Stimulated activated CD8-positive, alpha-beta memory T cell treated with anti-CD3 and anti-CD28 coated beads, Interleukin-12 subunit alpha, Interleukin-12 subunit beta, amount 100 ng/mL, for 24 hours (primary cell): ENCODE measurements around the gene TSTD2.
"Not testable (repeated sequence)": the region's sequence is repeated elsewhere in the genome, so short reads cannot be mapped to it uniquely, and the experiment has no call there.

Source experiments
- DNase-seq: peaks from one replicate; pipeline ENCODE4 v3.0.0-alpha.2; 2020; ENCODE audit errors: extremely low read depth

Gene TSTD2

DNA sequence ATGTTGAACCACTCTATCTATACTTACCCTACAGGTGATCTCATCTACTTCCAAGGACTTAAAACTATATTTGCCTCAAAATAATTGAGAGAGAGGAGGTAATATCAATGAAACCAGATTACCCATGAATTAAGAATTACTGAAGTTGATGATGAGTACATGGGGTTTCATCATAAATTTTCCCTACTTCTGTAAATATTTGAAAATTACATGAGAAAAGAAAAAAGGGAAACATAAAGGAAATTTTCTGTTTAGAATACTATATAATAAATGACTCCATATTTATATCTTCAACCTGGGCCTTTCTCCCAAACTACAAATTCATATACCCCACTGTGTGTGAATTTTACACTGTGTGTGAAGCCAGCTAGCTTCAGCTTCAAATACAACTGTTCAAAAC lies 2.6 kb downstream of the TSTD2 start:
- DNase-seq = no peak

DNA sequence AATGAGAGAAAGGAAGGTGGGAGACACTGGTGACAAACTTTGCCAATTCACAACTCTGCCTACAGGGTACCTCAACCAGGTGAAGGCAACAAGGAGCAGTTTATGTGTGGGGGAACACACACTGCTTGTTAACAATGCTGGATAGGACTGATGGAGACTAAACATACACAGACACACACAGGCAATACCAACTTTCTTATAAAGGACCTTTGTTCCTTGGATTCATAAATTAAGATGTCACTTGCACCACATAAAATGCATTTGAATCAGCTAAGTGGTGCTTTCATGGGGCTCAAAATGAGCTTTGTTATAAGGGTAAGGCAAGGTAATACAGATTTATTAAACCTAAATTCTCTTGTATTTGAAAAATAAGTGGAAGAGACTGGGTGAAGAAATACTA lies 4.0 kb downstream of the TSTD2 start:
- DNase-seq = no peak

DNA sequence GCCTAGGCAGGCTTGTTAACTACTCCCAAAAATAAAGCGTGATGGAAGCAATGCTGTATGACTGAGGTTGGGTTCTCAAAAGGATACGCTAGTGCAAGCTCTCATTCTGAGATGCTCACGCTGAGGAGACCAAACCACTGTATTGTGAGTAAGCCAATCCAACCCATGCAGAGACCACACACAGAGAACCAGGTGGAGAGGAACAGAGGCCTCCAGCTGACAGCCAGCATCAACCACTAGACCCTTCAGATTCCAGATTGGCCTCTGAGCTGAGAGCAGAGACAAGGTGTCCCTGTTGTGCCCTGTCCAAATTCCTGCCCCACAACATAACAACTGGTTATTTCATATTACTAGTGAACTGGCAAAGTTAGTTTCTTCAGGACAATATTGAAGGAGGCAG lies 4.5 kb downstream of the TSTD2 start:
- DNase-seq = no peak

DNA sequence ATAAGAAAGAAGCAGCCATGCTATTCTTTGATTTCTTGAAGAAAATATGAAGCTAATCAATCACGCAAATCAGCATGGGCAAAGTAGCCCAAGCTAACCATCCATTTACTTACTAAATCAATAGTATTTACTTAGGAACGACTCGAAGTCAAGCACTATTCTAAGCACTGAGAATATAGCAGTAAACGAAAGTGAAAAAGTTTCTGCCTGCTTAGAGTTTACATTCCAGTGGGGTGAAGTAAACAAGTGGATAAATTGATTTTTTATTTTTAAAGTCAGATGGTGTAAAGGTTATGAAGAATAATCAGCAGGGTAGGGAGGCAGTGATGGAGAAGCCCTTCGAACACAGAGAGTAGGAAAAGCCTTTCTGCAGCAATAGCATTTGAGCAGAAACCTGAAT lies 5.5 kb downstream of the TSTD2 start:
- DNase-seq = no peak

DNA sequence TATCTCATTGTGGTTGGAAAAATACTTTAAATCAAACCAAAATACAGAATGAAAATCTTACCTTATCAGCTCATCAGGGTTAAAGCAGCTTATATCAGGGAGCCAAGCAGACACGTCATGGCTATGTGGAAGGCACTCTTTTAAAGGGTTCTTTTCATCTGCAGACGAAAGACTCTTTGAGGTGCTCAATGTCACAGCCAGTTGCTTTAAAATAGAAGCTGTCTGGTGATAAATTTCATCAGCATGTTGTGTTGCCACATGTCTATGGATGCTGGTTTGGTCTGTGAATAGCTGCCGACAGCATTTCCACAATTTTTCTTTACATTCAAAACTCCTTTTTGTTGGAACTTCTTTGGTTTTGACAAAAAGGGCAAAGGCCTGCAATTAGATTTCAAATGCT lies 7.5 kb downstream of the TSTD2 start:
- DNase-seq = no peak

DNA sequence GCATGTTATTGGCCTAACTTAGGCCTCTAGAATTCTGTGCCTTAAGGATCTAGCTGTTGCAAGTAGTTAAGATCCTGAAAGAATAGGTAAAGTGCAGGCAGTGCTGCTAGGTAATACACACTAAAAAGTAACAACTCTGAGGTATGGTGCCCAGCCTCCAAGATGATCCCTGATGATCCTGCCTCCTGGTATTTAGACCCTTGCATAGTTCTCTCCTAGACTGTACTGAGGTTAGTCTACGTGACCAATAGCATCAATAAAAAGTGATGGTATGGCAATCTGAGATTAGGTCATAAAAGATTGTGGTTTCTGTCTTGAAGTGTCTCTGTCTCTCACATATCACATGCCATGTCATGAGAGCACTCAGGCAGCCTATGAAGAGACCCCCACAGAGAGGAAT lies 9.2 kb downstream of the TSTD2 start:
- no peak for DNase-seq

DNA sequence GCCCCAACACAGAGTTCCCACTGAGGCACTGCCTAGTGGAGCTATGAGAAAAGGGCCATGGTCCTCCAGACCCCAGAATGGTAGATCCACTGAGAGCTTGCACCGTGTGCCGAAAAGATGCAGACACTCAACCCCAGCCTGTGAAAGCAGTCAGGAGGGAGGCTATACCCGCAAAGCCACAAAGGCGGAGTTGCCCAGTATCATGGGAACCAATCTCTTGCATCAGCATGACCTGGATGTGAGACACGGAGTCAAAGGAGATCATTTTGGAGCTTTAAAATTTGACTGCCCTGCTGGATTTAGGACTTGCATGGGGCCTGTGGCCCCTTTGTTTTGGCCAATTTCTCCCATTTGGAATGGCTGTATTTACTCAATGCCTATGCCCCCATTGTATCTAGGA lies 10.7 kb downstream of the TSTD2 start:
- not testable (repeated sequence) for DNase-seq

DNA sequence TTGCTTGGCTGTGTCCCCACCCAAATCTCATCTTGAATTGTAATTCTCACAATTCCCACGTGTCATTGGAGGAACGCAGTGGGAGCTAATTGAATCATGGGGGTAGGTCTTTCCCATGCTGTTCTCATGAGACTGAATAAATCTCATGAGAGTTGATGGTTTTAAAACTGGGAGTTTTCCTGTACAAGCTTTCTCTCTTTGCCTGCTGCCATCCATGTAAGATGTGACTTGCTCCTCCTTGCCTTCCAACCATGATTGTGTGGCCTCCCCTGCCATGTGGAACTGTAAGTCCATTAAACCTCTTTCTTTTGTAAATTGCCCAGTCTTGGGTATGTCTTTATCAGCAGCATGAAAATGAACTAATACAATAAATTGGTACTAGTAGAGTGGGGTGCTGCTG lies 13.1 kb downstream of the TSTD2 start:
- DNase-seq = not testable (repeated sequence)

DNA sequence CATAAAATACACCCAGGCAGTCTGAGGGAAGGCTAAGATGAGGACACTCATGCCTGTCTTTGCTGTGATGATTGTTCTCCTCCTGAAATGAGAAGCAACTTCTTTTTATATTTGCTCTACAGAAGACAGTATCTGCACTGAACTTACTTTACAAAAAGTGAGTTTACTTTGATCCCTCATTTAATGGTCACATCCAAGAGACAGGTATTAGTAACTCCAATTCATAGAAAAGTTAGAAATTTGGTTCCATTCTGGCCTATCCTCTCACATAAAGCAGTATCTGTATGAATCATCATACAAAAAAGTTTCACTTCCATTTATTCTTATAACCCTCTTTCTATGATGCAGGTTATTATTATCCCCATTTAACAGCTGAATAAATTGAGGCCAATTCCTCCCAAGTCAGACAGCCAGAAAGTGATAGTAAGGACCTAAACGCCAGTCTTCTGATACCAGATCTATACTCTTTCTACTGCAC lies 15.2 kb downstream of the TSTD2 start:
- no peak for DNase-seq

DNA sequence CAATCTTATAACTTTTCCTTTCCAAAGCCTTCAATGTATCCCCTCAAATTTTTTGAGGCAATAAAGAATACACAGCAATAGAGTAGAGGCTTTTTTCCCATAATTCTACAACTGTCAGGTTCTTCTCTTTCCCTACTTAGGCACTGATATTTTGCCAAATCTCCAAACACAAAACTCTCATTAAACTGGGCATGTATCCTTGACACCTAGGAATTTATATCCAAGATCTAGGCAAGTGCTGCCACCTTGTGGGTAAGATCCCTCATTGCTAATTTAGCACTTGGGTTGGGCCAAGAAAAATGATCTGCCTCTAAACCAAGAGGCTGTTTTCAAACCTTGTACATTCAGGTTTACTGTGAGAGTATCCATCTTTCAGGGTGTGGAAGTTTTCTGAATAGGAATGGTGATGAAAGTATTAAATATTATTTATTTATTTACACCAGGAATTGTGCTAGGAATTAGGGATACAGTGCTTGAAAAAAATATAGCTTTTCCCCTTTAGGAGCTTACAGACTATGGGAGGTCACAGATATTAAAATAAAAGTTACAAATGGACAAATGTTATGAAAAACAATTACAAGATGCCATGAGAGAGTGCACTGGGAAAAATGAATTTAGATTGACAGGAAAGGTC lies 17.6 kb downstream of the TSTD2 start:
- DNase-seq = no peak

DNA sequence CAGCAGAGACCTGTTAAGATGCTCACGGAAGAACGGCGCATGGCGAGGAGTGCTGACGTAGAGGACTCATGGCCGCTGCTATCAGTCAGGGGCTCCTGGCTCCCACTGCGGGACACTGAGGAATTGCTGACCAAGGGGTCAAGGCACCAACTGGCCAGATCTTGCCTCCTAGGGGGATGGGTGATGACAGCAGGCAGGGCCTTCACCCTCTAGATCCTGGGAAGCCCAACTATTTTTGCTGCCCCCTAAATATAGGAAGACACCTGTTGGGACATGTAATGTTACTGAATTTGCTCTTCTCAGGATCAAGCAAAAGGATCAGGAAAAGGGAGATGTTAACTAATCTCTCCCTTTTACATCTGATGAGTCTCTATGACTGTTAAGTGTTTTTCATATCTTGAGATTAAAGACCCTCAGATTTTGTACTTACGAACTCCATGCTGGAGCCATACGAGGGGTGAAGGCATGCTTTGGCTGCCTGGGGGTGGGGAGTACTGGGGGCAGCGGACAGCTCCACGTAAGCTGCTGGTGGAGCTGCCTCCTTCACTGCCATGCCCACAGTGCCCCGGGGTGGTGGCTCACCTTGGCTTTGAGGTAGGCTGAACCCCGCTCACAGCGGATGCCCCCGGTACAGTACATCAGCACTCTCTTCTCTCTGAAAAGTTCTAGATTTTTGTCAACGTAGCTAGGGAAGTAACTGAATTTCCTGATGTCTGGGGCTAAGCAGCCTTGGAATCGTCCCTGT lies 28.1 kb downstream of the TSTD2 start:
- no peak for DNase-seq

DNA sequence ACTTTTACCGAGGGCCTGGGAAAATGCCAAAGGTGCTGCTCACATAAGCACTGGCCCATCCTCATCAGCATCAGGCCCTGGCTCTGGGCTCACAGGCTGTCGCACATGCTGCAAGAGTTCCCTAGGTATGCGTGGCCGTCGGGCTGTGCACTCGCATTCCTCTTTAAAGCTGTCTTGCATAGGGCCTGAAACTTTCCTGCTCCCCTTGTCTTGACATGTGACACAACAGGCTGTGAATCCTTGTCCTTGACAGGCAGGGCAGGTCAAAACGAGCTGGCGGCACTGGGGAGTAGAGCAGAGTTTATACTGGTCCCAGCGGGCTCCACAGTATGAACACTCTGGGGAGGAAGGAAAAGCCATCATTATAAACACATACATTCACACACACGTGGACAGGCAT lies 30.7 kb downstream of the TSTD2 start:
- no peak for DNase-seq

DNA sequence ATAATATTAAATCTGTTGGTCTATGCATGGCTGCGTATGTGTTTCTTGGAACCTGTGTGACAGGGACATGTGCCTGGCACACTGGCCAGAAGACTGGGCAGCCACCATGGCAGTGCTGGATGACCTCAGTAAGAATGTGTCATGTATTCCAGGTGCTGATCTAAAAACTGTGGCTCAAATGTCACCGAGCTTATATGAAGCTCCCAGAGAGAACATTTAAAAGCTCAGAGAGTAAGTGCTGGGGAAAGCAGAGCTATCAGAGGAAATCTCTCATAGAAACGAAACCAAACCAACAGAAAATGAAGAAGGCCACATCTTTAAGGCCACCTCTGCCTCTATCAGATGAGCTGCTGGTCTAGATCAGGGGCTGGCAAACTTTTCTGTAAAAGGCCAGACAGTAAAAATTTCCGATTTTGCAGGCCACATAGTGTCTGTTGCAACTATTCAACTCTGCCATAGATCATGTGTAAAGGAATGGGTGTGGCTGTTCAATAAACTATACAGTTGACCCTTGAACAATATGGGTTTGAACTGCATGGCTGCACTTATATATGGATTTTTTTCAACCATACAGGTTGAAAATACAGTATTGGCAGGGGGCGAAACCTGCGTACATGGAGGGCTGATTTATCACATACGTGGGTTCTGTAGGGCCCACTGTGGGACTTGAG lies 31.8 kb downstream of the TSTD2 start:
- no peak for DNase-seq

DNA sequence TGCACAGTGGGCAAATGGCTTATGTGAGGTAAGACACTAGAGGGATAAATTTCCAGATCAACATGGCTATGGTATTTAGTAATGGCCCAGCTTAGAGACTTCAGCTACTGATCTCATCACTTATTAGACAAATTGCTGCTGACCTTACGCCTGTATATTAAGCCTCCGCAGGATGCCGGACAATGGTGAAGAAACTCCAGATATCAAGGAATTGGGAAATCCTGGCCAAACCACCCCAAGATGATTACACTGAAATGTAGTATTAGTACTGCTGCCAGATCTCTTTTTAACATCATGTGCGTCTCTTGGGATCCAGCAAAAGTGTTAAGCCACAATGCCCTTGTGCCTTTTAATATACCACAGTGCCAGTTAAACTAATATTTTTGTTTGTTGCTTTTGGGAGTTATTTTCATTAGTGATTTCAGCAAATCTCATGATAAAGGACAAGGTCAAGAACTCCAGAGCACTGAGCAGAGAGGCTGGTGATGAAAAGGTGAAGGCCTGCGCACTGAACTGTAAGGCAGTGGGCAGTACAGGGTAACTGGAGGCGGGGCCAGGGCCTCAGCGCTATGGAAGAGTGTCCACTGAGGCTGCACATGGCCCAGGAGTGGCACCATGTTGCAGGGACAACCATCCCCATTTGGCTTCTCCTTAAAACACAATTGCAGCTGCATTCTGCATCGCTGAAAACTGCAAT lies 32.5 kb downstream of the TSTD2 start:
- DNase-seq = no peak

DNA sequence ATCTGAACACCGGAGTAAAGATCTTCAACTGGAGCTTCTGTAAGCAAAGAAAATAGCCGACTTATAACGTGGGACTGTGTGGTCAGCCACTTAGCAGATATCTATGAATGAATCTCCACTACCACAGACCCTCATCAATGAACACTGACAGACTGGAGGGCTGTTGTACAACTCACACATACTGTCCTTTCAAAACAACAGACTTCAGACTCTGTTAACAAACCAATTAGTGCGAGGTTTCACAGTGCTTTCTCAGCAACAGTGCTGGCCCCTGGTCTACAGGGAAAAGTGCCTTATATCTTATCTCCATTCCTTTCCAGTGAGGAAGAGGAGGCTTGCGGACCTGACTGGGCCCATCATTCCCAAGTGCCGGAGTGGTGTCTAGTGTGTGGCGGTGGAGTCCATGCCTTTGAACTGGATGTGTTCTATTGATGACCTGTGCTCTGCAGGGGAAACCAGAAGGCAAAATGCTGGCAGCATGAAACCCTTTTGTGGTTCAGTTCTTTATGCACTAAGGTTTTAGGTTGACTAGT lies 33.8 kb downstream of the TSTD2 start:
- no peak for DNase-seq

DNA sequence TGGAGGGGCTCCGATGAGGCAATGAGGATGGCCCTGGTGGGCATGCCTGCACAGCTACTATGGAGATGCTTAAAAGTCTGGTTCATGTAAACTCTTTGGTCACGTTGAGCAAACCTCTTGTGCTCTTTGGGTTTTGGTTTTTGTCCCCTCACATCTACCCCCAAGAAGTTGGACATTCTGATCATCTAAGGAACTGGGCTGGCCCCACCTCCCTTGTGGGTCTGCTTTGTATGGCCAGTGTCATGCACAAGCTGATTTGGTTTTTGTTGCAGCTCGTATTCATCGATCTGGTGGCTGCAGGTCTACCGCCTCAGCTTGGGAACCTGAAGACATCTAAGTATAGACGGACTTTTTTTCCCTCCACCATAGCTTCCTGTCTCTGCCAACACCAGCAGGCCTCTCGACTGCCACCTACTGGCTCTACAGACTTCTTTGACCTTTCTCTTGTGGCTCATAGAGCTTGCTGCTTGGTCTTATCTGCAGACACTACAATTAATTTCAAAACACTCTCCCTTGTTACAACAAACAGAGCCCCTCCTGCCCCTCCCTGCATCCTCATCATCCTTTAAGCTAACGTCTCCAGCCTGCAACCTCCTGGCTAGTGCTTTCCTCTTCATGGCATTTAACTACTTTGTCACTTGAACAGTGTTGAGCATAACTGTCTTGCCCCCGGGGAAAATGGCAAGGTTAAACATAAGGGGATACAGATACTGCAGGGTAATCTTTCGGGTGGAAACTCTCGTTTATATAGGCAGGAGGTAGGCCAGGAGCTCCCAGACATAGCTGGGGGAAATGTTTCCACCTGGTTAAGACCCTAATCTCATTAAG lies 34.5 kb downstream of the TSTD2 start:
- DNase-seq = peak; percentile 20

DNA sequence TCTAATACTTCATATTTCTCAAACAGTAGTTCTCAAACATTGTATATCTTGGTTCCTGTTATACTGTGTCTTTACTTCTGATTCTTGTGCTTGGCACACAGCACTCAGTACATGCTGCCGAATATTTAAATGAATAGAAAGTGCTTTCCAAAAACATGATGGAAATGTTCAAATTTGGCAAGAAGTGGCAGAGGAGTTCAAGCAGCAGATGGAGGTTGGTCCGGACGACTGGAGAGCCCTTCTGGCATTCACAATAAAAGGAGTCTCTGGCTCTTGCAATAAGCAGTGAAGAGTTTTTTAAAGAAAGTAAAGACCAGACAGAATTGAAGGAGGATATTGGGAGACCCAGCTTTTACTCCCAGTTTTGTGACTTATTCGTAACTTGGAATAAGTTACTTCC lies 36.3 kb downstream of the TSTD2 start:
- DNase-seq = no peak

DNA sequence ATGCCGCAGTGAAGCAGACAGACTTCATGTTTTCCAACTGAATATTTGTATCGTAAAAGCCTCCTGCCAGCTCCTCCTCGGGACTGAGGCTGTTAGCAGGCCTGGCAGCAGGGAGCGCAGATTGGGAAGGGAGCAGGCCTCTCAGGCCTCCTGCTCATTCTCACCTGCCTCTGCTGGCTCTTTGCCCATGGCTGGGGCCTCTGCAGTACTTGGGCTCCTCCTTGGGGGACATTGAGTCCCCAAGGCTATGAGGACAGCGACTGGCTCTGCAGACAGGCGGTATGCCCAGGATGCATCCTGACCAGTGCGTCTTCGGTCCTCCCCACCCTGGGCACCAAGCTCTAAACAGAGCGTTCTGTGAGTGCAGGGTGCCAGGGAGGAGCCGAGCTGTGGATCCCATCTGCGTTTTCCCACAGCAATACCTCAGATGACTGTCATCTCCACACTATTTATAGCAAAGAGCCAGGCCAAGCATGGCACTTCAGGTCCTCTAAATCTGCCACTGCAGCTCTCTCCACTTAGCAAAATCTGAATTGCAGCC lies 38.7 kb downstream of the TSTD2 start:
- DNase-seq = no peak

DNA sequence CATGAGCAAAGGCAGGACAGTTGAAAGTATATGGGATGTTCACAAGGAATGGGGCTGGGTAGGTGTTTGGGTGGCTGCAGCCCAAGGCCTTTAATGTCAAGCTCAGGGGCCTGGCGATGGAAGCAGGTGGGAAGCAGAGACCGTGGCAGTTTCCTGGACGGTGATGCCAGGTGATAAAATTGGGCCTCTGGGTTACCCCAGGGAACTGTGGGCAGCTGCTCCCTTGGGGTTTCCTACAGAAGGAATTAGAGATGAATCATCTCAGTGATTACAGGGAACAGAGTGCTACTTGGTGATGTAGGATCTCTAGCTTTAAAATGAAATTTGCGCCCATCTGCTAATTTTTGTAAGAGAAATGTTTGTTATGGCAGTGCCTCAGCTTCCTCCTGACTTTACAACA lies 39.2 kb downstream of the TSTD2 start:
- no peak for DNase-seq

DNA sequence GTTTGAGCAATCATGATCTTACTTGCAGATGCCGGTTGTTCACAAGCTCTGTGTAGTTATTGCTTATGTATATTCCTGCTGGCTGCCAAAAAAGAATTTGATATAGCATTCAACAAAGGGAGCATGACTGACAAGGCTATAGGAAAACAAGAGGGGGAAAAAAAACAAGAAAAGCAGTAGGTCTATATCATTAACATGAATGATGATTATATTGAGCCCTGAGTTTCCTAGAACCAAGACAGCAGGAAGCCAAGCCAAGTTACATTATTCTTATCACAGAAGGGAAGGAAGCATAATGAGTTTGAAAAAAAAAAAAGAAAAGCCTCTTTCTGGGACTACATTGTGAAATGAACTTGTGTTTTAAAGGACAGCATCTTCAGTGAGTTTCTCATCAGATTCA lies 41.0 kb downstream of the TSTD2 start:
- DNase-seq = no peak

DNA sequence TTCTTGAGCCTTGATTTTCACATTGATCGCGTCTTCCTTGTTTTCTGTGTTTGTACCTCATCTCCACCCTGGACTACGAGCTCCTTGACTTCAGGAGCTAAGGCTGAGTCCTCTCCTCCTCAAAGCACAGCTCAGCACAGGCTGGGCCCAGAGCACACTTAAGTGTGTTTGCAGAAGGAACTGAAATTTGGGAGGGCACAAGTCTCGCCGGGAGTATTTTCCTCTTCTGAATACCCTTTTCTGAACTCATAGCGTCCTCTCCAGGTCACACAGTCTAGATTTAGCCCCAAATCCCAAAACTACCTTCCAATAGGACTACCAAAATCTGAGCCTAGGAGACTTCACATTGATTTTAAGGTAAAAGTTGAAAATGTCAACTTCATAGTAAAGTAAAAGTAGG lies 41.6 kb downstream of the TSTD2 start:
- no peak for DNase-seq
